Astrocyte (in vitro differentiated cells and primary cell): ENCODE data around the gene AFF3.

Experiments used
- EZH2 ChIP-seq: IDR thresholded peaks from 2 replicates; pipeline ENCODE4 v1.6.1; 2012; ENCODE audit warnings: mild to moderate bottlenecking, low read length, inconsistent platforms; ENCODE audit not compliant: insufficient read depth
- TF ChIP-seq, protein P1 (sequence below): IDR thresholded peaks from 2 replicates; pipeline ENCODE4 v1.5.1; 2011; ENCODE audit warnings: low read depth, mild to moderate bottlenecking, inconsistent platforms, low read length, moderate library complexity; ENCODE audit not compliant: insufficient read depth

DNA sequence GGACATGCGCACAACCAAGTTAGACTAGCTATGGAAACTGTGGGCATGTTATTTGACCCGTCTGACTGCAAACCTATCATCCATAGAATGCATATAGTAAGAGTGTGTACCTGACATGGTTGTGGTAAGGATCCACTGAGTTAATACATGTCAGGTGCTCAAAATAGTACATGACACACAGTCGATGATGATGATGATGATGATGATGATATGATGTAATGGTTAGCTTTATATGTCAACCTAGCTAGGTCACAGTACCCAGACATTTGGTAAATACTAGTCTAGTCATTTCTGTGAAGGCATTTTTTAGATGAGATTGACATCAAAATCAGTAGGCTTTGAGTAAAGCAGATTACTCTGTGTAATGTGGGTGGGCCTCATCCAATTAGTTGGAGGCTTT is 204.1 kb downstream of the AFF3 start:
- TF ChIP-seq, protein P1, sequence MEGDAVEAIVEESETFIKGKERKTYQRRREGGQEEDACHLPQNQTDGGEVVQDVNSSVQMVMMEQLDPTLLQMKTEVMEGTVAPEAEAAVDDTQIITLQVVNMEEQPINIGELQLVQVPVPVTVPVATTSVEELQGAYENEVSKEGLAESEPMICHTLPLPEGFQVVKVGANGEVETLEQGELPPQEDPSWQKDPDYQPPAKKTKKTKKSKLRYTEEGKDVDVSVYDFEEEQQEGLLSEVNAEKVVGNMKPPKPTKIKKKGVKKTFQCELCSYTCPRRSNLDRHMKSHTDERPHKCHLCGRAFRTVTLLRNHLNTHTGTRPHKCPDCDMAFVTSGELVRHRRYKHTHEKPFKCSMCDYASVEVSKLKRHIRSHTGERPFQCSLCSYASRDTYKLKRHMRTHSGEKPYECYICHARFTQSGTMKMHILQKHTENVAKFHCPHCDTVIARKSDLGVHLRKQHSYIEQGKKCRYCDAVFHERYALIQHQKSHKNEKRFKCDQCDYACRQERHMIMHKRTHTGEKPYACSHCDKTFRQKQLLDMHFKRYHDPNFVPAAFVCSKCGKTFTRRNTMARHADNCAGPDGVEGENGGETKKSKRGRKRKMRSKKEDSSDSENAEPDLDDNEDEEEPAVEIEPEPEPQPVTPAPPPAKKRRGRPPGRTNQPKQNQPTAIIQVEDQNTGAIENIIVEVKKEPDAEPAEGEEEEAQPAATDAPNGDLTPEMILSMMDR, result no peak
- TF ChIP-seq EZH2, result no peak
